HG02642 (cell line): ENCODE measurements around the gene CUX1.
"Not testable (repeated sequence)": the region's sequence is repeated elsewhere in the genome, so short reads cannot be mapped to it uniquely, and the experiment has no call there.

Experiments used
- ATAC-seq: cut with Tn5 transposase; IDR thresholded peaks from one replicate; pipeline ENCODE4 v1.9.1; 2021; ENCODE audit warnings: mild to moderate bottlenecking; ENCODE audit not compliant: unreplicated experiment, poor library complexity

The CUX1 gene

DNA sequence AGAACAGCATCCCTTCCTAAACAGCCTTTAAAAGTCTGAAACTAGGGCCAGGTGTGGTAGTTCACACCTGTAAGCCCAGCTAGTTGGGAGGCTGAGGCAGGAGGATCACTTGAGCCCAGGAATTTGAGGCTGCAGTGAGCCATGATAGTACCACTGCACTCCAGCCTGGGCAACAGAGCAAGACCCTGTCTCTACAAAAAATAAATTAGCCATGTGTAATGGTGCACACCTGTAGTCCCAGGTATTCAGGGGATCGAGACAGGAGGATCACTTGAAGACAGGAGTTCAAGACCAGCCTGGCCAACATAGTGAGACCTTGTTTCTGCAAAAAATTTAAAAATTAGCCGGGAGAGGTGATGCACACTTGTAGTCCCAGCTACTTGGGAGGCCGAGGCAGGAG is 325.0 kb downstream of the CUX1 start:
- not testable (repeated sequence) for ATAC-seq

DNA sequence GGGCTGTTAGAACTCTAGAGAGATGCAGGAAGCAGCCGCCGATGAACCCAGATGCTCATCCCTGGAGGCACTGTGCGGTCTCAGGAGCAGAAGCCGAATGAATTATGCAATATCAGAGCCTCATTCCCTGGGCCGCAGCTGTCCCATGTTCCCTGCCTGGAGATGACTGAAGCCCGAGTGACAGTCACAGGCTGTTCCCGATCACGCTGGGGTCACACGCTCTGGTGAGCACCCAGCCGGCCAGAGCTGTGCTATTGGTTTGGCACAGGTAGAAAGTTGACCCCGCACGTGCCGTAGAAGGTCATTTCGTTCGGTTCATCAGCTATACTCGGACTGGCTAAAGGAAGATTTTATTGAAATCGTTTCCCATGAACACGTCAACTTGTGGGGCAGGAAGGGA is 328.7 kb downstream of the CUX1 start:
- no peak for ATAC-seq

DNA sequence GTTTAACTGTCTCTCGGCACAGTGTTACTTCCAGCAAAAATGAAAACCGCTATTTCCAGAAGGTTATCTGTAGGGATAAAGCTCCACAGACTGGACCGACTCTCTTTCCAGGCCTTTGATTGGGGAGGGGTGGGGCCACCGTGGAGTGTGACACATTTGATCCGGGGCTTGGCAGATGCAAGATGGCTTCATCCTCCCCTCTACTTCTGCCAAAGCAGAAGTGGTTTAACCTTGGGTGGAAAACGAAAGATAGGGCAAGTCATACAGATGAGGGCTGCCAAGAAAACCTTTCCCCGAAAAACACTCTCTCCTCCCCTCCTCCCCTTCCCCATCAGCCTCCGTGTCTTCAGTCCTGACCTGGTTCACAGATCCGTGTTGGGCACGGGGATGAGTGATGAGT is 329.6 kb downstream of the CUX1 start:
- no peak for ATAC-seq

DNA sequence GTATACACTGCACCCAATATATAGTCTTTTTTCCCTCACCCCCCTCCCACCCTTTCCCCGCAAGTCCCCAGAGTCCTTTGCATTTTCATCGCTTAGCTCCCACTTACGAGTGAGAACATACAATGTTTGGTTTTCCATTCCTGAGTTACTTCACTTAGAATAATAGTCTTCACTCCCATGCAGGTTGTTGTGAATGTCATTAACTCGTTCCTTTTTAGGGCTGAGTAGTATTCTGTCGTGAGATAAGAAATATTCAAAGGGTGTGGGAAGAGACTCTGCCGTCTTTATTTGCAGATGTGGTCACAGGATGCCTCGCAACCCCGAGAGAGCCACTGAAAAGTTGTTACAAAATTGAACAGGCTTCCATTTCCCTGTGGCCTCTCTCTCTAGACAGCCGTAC is 331.4 kb downstream of the CUX1 start:
- ATAC-seq = no peak

DNA sequence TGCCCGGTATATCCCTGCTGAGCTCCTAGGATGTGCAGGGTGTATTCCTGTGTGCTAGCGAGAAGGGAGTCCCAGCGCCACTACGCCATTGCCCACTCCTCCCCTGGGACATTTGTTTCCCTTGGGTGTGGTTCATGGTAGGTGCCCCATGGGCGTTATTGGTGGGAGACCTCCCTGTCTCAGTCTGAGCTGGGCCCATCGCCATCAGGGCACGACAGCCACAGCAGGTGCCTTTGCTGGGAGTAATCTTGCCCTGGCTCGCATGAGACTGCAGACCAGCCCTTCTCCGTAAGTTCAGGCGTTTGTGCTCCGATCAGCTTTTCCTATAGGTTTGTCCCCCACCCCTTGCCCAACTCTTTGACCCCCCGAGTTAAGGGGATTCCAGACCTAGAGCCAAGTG is 332.0 kb downstream of the CUX1 start:
- ATAC-seq = no peak

DNA sequence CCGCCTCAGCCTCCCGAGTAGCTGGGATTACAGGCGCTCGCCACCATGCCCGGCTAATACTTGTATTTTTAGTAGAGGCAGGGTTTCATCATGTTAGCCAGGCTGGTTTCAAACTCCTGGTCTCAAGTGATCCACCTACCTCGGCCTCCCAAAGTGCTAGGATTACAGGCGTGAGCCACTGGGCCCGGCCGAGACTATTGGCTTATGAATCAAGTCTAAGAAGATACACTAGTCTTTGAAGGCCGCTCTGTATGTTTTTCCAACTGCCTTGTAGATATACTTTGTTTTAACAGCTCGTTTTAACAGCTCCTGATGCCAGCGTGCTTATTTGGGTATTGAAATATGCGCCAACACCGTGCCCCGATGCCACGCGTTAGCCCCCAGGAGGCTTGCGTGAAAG is 332.8 kb downstream of the CUX1 start:
- no peak for ATAC-seq

DNA sequence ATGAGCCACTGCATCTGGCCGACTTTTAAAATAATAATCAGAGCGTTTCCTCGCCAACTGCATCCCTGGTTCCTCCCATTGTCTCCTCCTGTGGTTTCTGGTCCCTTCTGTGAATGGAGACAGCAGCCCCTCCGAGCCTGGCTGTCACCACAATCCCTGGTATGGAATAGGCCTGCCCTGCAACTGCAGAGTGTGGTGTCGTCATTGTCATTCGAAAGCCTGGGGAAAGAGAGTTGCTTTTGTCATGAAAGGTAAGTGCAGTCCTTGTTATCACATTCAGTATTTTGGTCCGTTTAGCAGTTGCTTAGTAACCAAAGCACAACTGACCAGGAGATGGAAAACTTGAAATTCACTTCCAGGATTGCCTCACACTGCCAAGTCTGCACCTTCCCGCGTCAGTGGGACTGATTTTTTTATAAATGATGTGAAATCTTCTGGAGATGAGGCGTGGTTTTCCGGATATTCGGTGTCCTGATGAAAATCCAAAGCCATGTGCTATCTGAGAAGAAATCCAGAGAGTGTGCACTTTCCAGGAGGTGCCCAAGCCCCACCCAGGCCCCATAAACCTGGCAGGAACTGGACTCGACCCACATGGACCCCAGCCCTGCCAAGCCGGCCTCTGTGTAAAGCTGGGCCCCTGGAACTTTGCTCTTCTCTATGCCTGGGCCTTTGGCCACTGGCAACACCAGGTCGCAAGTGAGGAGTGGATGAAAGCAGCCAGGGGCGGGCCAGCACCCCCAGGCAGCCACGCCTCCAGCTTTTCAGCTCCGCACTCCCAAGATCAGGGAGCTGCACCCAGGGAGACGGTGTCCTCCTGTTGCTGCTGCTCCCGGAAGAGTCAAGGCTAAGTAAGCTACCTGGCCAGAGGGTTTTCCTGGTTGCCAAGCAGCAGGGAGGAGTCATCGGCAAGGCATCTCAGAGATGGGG is 335.5 kb downstream of the CUX1 start:
- no peak for ATAC-seq

DNA sequence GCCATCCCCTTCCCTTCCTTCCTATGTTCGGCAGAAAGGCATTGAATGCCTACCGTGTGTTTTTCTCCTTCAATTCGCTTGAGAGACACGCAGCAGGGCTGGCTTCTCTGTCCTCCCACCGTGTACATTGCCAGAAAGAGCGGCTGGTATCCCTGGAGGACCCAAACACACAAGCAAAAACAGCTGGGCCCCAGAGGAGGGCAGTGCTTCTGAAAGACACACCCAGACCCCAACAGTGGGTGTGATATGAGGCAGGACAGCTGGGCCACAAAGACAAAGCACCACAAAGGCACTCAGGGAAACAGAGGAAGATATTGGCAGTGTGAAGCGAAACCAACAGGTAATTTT is 336.1 kb downstream of the CUX1 start:
- no peak for ATAC-seq

DNA sequence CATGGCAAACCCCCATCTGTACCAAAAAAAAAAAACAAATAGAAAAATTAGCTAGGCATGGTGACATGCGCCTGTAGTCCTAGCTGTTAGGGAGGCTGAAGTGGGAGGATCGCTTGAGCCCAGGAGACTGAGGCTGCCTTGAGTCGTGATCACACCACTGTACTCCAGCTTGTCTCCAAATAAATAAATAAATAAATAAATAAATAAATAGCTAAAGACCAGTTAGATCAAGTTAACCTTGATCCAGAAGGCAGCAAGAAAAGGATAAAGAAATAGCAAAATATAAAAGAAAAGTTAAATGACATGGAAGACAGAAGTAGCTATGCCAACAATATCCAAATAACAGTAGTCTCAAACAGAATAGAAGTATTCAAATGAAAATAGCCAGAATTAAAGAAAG is 337.0 kb downstream of the CUX1 start:
- no peak for ATAC-seq

DNA sequence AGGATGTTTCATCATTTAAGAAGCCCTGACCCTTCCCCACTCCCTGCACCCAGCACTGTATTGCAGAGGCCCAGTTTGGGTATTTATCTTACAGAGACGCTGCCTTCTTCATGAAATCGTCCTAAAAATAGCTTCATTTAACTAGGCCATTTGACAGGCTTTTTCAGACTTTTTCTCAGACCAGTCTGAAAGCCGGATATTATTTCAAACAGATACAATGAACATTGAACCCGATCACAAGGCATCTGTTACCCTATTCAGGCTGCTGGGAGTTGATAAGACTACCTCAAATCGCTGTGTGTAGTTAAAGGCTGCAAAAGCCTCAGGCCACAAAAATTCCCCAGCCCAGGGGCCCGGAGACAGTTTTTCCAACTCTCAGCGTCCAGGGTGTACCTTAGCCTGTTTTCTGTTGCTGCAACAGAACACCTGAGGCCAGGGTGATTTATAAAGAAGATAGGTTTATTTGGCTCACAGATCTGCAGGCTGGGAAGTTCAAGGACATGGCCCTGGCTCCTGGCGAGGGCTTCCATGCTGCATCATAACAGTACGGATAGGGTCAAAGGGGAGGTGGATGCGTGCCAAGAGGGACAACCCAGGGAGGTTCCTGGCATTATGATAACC is 338.5 kb downstream of the CUX1 start:
- ATAC-seq = no peak

DNA sequence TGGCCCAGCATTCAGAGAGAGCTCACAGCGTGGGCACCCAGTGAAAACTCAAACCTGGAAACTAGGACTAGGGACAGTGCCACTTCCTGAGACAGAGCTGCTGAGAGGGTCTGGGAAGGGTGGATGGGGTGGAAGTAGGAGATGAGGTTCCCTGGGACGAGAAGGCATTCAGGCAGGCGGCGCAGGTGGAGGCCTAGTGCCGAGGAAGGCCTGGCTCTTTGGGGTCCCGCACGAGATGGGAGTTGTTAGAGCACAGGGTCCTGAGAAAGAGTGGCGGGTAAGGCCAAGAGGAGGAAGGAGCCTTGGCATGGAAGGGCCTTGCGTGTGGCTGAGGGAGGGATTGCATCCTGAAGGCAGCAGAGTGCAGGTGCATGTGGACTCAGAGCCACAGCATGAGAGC is 339.4 kb downstream of the CUX1 start:
- no peak for ATAC-seq

DNA sequence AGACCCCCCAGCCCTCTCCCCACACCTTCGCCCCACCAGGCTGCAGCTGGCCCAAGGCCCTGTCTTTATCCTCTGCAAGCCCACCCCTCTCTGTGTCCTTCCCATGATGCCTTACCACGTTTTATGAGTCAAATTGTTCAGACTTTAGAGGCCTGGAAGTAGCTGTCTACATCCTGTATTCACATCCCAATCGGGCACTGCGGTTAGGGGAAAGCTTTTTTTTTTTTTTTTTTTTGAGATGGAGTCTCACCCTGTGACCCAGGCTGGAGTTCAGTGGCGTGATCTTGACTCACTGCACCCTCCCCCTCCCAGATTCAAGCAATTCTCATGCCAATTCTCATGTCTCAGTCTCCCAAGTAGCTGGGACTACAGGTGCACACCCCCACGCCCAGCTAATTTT is 347.7 kb downstream of the CUX1 start:
- ATAC-seq = no peak

DNA sequence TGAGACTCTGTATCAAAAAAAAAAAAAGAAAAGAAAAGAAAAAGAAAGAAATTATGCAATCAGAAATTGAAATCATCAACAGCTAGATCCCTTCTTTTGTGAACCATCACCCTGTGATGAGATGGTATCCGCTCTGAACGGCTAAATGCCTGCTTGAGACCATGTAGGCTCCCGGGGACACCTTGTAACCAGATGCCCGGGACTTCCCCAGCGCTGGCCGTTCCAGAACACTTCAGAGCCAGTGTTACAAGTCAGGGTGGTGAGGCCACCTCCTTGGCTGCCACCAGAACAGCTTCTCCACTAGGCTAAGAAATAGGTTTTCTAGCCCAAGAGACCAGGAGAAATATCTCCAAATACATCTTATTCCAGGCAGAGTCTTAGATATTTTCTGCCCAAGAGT is 349.8 kb downstream of the CUX1 start:
- ATAC-seq = no peak

DNA sequence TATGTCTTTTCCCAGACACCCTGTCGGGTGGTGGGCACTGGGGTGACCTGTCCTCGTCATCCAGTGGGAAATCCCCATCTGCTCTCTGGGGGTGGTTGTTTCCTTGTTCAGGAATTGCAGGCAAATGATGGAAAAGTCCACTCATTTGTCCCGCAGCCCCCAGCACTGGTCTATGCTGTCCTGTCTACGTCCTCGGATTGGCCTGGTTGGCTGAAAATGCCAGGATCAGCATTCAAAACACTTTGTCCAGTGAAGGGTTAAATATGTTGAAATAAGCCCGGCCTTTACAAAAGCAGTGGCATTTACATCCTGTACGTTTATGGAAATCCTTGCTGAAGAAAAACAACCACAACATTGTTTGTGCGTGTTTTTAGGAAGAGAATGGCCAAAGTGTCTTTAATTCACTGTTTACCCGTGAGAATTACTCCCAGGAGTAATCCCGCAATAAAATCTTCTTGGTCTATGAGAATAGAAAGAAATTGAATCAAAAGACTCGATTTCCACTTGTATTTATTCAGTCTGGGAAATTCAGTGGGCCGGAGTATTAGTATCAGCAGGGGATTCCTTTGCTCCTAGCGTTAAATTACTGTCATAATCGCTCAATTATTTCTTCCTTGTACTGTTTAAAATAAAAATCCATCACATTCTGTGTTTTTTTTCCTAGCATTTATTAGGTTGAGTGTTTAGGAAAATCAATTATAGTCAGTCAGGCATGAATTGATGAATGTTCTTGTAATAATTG is 352.4 kb downstream of the CUX1 start:
- no peak for ATAC-seq

DNA sequence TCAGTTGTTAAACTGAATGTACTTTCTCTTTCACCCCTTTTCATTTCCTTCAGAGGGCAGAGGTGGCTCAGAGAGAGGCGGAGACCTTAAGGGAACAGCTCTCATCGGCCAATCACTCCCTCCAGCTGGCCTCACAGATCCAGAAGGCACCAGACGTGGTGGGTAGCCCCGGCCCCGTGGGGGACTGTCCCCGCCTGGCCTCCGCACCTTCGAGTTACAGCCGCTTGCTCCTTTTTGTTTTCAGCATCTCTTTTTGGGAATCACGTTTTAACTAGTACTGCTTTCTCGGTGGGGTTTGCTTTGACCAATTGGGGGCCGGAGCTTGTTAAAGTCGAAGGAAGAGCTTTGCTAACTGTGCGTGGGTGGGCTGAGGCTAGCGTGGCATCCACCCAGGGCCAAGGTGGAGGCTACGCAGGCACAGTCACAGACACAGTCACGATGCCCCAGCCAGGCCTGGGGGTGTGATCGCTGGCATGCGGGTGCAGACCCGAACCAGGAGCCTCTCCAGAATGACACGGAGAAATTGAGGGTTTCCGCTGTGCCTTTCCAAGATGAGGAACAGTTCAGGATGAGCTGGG is 353.1 kb downstream of the CUX1 start:
- ATAC-seq = no peak

DNA sequence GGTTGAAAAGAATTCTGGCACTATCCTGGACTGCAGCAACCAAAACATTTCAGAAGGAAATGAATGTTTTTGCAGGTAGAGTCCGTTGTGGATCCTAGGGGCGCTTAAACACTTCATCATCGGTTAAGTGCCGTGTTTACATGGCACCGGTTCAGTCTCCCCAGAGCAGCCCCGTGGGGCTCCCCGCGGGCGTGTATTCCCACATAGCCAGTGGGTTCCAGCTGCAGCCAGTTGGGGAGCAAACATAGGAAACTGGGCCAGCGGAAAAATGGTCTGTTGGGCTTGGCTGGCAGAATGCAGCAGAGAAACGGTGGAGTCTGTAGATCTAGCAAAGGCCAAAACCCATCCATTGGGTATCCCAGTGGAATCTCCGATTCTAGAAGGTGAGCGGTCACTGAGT is 356.2 kb downstream of the CUX1 start:
- ATAC-seq = no peak

DNA sequence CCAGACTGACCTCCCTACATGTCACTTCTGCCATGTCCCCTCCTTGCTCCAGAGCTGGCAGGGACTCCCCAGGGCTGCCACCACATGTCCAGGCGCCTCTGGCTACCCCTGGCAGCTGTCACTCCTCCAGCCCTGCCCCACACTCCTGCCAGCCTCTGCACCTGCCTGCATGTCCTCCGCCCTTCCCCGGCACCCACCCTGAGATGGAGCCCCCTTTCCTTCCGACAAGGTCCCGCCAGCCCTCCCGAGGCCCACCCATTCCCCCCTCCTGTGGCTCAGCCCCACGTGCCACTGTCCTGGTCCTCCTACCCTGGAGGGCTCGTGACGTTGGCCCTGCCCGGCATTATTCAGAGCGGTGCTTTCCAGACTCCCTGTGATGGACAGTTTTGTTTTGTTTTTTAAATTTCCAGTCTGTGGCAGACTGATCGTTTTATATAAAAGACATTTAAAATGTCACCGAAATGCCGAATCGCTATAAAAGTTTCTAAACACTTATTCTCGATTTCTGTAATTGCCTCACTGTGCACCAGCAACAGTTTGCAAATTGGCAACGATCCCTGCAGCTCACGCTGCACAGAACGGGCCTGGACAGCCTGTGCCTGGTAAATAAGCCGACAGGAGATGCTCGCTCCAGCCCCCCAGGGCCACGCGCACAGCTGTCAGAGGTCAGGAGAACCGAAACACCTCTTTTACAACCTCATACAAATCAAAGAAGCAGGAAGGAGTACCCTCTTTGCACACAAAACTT is 358.2 kb downstream of the CUX1 start:
- no peak for ATAC-seq

DNA sequence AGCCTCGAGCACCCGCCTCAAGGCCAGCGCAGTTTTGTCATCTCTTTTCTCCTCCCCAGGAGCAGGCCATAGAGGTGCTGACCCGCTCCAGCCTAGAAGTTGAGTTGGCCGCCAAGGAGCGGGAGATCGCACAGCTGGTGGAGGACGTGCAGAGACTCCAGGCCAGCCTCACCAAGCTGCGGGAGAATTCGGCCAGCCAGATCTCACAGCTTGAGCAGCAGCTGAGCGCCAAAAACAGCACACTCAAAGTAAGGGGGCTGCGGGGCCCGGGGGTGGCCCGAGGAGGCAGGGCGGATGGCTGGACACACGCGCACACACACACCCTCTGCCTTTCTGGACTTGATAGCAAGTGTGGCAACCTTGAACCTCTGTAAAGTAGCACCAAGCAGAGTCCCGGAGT is 361.0 kb downstream of the CUX1 start:
- ATAC-seq = no peak

DNA sequence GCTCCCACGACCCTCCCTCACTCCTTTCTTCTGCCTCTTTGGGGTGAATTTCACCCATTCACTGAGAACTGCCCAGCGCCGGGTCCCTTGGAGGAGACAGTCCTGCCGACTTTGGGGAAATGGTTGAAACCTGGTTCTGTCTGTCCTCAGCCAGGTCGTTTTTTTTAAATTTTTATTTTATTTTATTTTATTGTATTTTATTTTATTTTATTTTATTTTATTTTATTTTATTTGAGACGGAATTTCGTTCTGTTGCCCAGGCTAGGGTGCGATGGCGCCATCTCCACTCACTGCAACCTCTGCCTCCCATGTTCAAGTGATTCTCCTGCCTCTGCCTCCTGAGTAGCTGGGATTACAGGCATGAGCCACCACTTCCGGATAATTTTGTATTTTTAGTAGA is 363.3 kb downstream of the CUX1 start:
- no peak for ATAC-seq

DNA sequence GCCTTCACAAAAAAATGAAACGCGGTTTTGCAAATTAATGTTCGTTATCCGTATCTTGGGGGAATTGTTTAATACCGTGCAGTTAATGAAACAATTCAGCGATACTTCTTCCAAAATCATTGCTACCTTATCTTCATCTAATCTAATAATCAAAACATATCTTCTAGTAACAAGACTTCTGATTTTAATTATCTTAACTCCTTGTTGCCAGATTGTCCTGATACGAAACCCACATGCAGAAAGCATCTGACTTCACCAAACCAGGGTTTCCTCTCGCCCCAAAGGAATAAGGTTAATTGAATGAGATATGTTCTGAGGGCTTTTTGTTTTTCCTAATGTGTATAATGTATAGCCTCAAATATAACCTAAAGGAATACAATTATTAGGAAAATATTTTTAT is 364.1 kb downstream of the CUX1 start:
- ATAC-seq = no peak
